Superior temporal gyrus (tissue), 1 donor: ENCODE data around the gene PXT1.

Experiments
- DNase-seq: peaks from one replicate; pipeline ENCODE4 v3.0.0-alpha.2; 2016; ENCODE audit errors: extremely low spot score

The PXT1 gene

GRCh38 chr6:36387440-36388303 is 55.0 kb downstream of the PXT1 start, which contains the start of gene ETV7:
Gene ETV7 (minus strand): TSS chr6:36387669. CDS start chr6:36387541, 128 bp downstream.
- no peak for DNase-seq

GRCh38 chr6:36386495-36387439 is 55.9 kb downstream of the PXT1 start:
- peak; percentile 37 for DNase-seq

GRCh38 chr6:36384095-36384494 is 58.6 kb downstream of the PXT1 start:
- DNase-seq: no peak

- no peak for DNase-seq
Observed at GRCh38 chr6:36383606-36384005, 59.0 kb downstream of the PXT1 start.

GRCh38 chr6:36382976-36383375 is 59.7 kb downstream of the PXT1 start:
- DNase-seq: no peak

- no peak for DNase-seq
Observed at GRCh38 chr6:36381502-36382389, 60.9 kb downstream of the PXT1 start.

- no peak for DNase-seq
Observed at GRCh38 chr6:36380166-36380565, 62.5 kb downstream of the PXT1 start.

- DNase-seq: no peak
Observed at GRCh38 chr6:36378936-36379335, 63.7 kb downstream of the PXT1 start.

- no peak for DNase-seq
Observed at GRCh38 chr6:36378243-36378920, 64.3 kb downstream of the PXT1 start.

- peak; percentile 19 for DNase-seq
Observed at GRCh38 chr6:36377594-36377993, 65.1 kb downstream of the PXT1 start.

- no peak for DNase-seq
Observed at GRCh38 chr6:36376742-36377141, 65.9 kb downstream of the PXT1 start.

GRCh38 chr6:36376183-36376582 is 66.5 kb downstream of the PXT1 start:
- no peak for DNase-seq

- DNase-seq: no peak
Observed at GRCh38 chr6:36375644-36376155, 67.0 kb downstream of the PXT1 start.

GRCh38 chr6:36374972-36375371 is 67.7 kb downstream of the PXT1 start:
- no peak for DNase-seq

- DNase-seq: no peak
Observed at GRCh38 chr6:36374194-36374593, 68.5 kb downstream of the PXT1 start.

- DNase-seq: no peak
Observed at GRCh38 chr6:36373368-36374019, 69.2 kb downstream of the PXT1 start.

- no peak for DNase-seq
Observed at GRCh38 chr6:36372088-36372487, 70.6 kb downstream of the PXT1 start.

GRCh38 chr6:36371211-36371610 is 71.4 kb downstream of the PXT1 start:
- DNase-seq: no peak

GRCh38 chr6:36370638-36371037 is 72.0 kb downstream of the PXT1 start:
- no peak for DNase-seq
